ENCODE results near the gene EXOSC1. TPM values are rescaled to one million over a fixed set of nuclear protein-coding genes. Genes with fewer than 3 reads are reported as not detected.

The EXOSC1 gene
- total and polyA plus RNA-seq, 8 donors, result 27.2 to 43.1 (median 38.5) TPM

- DNase-seq, result peak; percentile 85 to 98 (median 93)
- ATAC-seq, result peak; percentile 96
Measured at GRCh38 chr10:97400665-97401454, 44.9 kb downstream of the EXOSC1 start, which contains the start of gene RRP12. Gene RRP12, minus strand, starts transcription at chr10:97401340. Its CDS starts 109 bp downstream, at chr10:97401231.

DNA sequence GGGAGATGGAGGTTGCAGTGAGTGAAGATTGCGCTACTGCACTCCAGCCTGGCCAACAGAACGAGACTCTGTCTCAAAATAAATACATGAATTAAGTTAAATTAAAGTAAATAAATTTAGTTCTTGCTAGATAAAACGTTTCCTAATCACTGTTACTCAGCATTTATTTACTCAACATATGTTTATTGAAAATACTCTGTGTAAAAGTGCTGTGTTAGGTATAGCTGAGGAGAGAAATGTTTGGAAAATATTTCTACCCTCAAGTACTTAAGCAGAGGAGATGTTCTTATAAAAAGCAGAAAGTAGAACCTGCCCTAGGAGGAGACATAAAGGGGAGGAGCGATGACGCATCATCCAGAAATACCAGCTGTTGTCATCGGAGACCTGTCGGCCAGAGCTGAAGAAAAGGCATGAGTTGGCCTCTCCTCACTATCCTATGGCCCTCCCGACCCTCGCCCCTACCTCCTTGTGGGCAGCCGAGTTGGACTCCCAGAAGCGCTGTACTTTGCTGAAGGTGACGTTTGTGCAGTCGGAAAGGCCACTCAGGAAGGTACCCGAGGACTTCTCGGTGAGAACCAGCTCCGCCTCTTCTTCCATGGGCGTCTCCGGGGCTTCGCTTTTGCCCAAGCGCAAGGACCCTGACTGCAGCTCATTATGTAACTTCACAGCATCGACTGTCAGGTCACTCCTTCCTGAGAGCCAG lies 45.8 kb downstream of the EXOSC1 start:
- Histone ChIP-seq H3K27ac (peak overlapping the region in 1 of 2 donors; percentile 91), H3K9me3 (no peaks in the 10 kb centered on the region), H3K36me3 (peaks cover 0 to 38% of the 10 kb centered on the region in 2 donors), H3K27me3 (no peaks in the 10 kb centered on the region), H3K4me1 (peaks cover 3 to 32% of the 10 kb centered on the region in 2 donors), H3K4me3 (peak overlapping the region; percentile 72 to 86)
- TF ChIP-seq, protein P1, sequence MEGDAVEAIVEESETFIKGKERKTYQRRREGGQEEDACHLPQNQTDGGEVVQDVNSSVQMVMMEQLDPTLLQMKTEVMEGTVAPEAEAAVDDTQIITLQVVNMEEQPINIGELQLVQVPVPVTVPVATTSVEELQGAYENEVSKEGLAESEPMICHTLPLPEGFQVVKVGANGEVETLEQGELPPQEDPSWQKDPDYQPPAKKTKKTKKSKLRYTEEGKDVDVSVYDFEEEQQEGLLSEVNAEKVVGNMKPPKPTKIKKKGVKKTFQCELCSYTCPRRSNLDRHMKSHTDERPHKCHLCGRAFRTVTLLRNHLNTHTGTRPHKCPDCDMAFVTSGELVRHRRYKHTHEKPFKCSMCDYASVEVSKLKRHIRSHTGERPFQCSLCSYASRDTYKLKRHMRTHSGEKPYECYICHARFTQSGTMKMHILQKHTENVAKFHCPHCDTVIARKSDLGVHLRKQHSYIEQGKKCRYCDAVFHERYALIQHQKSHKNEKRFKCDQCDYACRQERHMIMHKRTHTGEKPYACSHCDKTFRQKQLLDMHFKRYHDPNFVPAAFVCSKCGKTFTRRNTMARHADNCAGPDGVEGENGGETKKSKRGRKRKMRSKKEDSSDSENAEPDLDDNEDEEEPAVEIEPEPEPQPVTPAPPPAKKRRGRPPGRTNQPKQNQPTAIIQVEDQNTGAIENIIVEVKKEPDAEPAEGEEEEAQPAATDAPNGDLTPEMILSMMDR (IDR thresholded peaks at IDR 0.05), result no peak
- DNase-seq, result peak in 2 of 4 donors; percentile 7 to 33
- intact Hi-C loops (cut with DNase I), result no loop called here
- peak; percentile 59 for ATAC-seq

More at GRCh38 chr10:97400665-97401454, 44.9 kb downstream of the EXOSC1 start, which contains the start of gene RRP12:
- TF ChIP-seq, protein P1 (IDR thresholded peaks at IDR 0.05), result no peak
- peaks cover 0 to 29% of the 10 kb centered on the region in 2 donors for H3K36me3 ChIP-seq
- H3K4me1 ChIP-seq, result peaks cover 3 to 39% of the 10 kb centered on the region in 2 donors
- peak within 1 kb of the TSS; percentile 72 to 86 for H3K4me3 ChIP-seq
- intact Hi-C loops (cut with DNase I), result no loop called here
- H3K27ac ChIP-seq, result peak within 1 kb of the TSS; percentile 78 to 91
- H3K9me3 ChIP-seq, result no peaks in the 10 kb centered on the region
- no peaks in the 10 kb centered on the region for H3K27me3 ChIP-seq

GRCh38 chr10:97396056-97396455 lies 49.8 kb downstream of the EXOSC1 start:
- TF ChIP-seq, protein P1 (IDR thresholded peaks at IDR 0.05), result no peak
- intact Hi-C loops (cut with DNase I), result no loop called here
- H3K4me1 ChIP-seq, result peaks cover 3 to 23% of the 10 kb centered on the region in 2 donors
- H3K27me3 ChIP-seq, result no peaks in the 10 kb centered on the region
- no peak overlapping the region for H3K4me3 ChIP-seq
- H3K36me3 ChIP-seq, result peaks cover 0 to 77% of the 10 kb centered on the region in 2 donors
- no peak for ATAC-seq
- no peaks in the 10 kb centered on the region for H3K9me3 ChIP-seq
- no peak for DNase-seq
- no peak overlapping the region for H3K27ac ChIP-seq

DNA sequence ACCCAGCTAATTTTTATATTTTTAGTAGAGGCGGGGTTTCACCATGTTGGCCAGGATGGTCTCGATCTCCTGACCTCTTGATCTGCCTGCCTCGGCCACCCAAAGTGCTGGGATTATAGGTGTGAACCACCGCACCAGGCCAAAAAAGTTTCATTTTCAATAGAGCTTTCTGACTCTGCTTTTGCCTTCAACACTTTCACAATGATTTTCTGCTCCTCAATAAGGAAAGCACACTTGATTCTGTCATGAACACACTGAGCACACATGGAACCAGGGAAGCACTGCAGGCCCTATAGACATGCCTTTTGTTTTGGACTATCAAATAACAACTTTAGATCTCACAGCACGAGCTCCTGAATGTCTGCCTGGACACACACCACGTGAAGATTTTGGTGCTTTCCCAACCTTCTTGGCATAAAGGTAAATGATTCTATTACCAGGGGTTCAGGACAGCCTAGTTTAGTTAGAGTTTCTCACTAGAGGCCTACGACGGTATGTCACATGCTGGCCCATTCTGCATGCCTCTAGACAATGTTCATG lies 52.7 kb downstream of the EXOSC1 start:
- peaks cover 0 to 96% of the 10 kb centered on the region in 2 donors for H3K36me3 ChIP-seq
- no peak for DNase-seq

More for the DNA sequence above, 52.7 kb downstream of the EXOSC1 start:
- Histone ChIP-seq H3K4me1 (no peaks in the 10 kb centered on the region), H3K4me3 (no peak overlapping the region), H3K27ac (no peak overlapping the region), H3K9me3 (no peaks in the 10 kb centered on the region), H3K27me3 (no peaks in the 10 kb centered on the region)
- ATAC-seq, result no peak
- TF ChIP-seq, protein P1 (IDR thresholded peaks at IDR 0.05), result no peak
- intact Hi-C loops (cut with DNase I), result no loop called here

All from left lung (tissue), 10 donors.